G401.6 (cell line): ENCODE results near the gene RABEP1.
"Not testable (repeated sequence)": the region's sequence is repeated elsewhere in the genome, so short reads cannot be mapped to it uniquely, and the experiment has no call there.

Experiments
- FAIRE-seq: peaks from 2 replicates; lab custom pipeline; 2012; peaks lifted over from hg19 to GRCh38; lab: Jason Lieb, UNC

The RABEP1 gene

GRCh38 chr17:5429191-5429887, 147.3 kb downstream of the RABEP1 start:
- no peak for FAIRE-seq

GRCh38 chr17:5430413-5430999, 148.4 kb downstream of the RABEP1 start:
- no peak for FAIRE-seq

- not testable (repeated sequence) for FAIRE-seq
Measured at GRCh38 chr17:5431234-5431633, 149.2 kb downstream of the RABEP1 start.

GRCh38 chr17:5431949-5432556, 150.0 kb downstream of the RABEP1 start:
- FAIRE-seq: no peak

- FAIRE-seq: no peak
Measured at GRCh38 chr17:5434984-5435383, 152.9 kb downstream of the RABEP1 start.
